OCI-LY1 (cell line): Measurements from ENCODE around the gene ARHGEF5.
"Not testable (repeated sequence)": the region's sequence is repeated elsewhere in the genome, so short reads cannot be mapped to it uniquely, and the experiment has no call there.

Source experiments
- CTCF ChIP-seq: fragments of 200-600 bp; sonication (generic), shearing (Covaris generic); IDR thresholded peaks from 2 replicates; pipeline ENCODE4 v1.5.1; 2017; ENCODE audit warnings: mild to moderate bottlenecking, antibody characterized with exemption, low read length, moderate library complexity, mixed read lengths
- EZH2 ChIP-seq: fragments of 200-600 bp; sonication (generic), shearing (Covaris generic); IDR thresholded peaks from 2 replicates; pipeline ENCODE4 v1.8.0; 2017; ENCODE audit warnings: borderline replicate concordance, mixed run types, mild to moderate bottlenecking, antibody characterized with exemption, low read length, moderate library complexity, mixed read lengths

GRCh38 chr7:144317537-144317936 is 37.7 kb upstream of the ARHGEF5 start:
- not testable (repeated sequence) for TF ChIP-seq CTCF, EZH2
